WTC11 (cell line): ENCODE results near the gene IL36B. TPM values are rescaled to one million over a fixed set of nuclear protein-coding genes. Genes with fewer than 3 reads are reported as not detected.

Source experiments
- ATAC-seq: fragments of 200-7000 bp; cut with Tn5 transposase; 2 replicates; pipeline ENCODE4 v1.10.0; 2021; ENCODE audit warnings: mild to moderate bottlenecking, moderate library complexity
- CTCF ChIA-PET: fragments of 300-600 bp; sonication (Branson Sonifier 250); formaldehyde crosslinking; loops from one replicate; lab custom pipeline; 2021; ENCODE audit warnings: antibody characterized with exemption; lab: Charles Lee
- POLR2A ChIA-PET: fragments of 350-600 bp; sonication (Branson Sonifier 250); formaldehyde crosslinking; loops from one replicate; lab custom pipeline; 2021; ENCODE audit warnings: antibody characterized with exemption; lab: Charles Lee
- DNase-seq: peaks from one replicate; pipeline ENCODE4 v3.0.0; 2021; ENCODE audit warnings: low spot score
- H3K27ac Mint-ChIP-seq: 2 replicates; pipeline ENCODE4 v1.8.0; 2021; ENCODE audit warnings: mixed read lengths
- H3K27me3 Mint-ChIP-seq: 2 replicates; pipeline ENCODE4 v1.8.0; 2021; ENCODE audit warnings: low read depth, mild to moderate bottlenecking, moderate library complexity, mixed read lengths
- H3K36me3 Mint-ChIP-seq: 2 replicates; pipeline ENCODE4 v1.8.0; 2021; ENCODE audit warnings: mixed read lengths
- H3K4me1 Mint-ChIP-seq: 2 replicates; pipeline ENCODE4 v1.8.0; 2022; ENCODE audit warnings: mixed read lengths
- H3K4me3 Mint-ChIP-seq: 2 replicates; pipeline ENCODE4 v1.8.0; 2021; ENCODE audit warnings: mild to moderate bottlenecking, moderate library complexity, mixed read lengths
- H3K9me3 Mint-ChIP-seq: 2 replicates; pipeline ENCODE4 v1.8.0; 2021; ENCODE audit warnings: mixed read lengths
- ATF1 ChIP-seq: sonication (generic); formaldehyde crosslinking; IDR thresholded peaks from 2 replicates; pipeline ENCODE4 v1.8.1; 2023; ENCODE audit warnings: mild to moderate bottlenecking, moderate library complexity, missing genetic modification reagents
- ELF4 ChIP-seq: sonication (generic); formaldehyde crosslinking; IDR thresholded peaks from 2 replicates; pipeline ENCODE4 v1.8.1; 2022; ENCODE audit warnings: low read depth, mild to moderate bottlenecking, moderate library complexity, missing genetic modification reagents
- ESRRA ChIP-seq: sonication (generic); formaldehyde crosslinking; IDR thresholded peaks from 2 replicates; pipeline ENCODE4 v1.8.1; 2022; ENCODE audit warnings: mild to moderate bottlenecking, missing genetic modification reagents, borderline replicate concordance
- GRHL2 ChIP-seq: fragments of 250-450 bp; sonication (Bioruptor Pico); IDR thresholded peaks from 2 replicates; pipeline ENCODE4 v1.8.0; 2022; ENCODE audit warnings: mild to moderate bottlenecking, moderate library complexity; ENCODE audit not compliant: insufficient replicate concordance, severe bottlenecking
- MYBL2 ChIP-seq: sonication (generic); formaldehyde crosslinking; IDR thresholded peaks from 2 replicates; pipeline ENCODE4 v1.8.1; 2023; ENCODE audit warnings: mild to moderate bottlenecking, moderate library complexity, missing genetic modification reagents
- PRRX2 ChIP-seq: fragments of 250-450 bp; sonication (Bioruptor Pico); IDR thresholded peaks from 2 replicates; pipeline ENCODE4 v1.8.0; 2021; ENCODE audit warnings: mild to moderate bottlenecking
- TEAD4 ChIP-seq: sonication (generic); formaldehyde crosslinking; IDR thresholded peaks from 2 replicates; pipeline ENCODE4 v1.8.0; 2022; ENCODE audit warnings: mild to moderate bottlenecking, missing genetic modification reagents
- ZBTB21 ChIP-seq: sonication (generic); formaldehyde crosslinking; IDR thresholded peaks from 2 replicates; pipeline ENCODE4 v1.8.1; 2023; ENCODE audit warnings: mild to moderate bottlenecking, missing genetic modification reagents, borderline replicate concordance
- ZNF138 ChIP-seq: sonication (generic); formaldehyde crosslinking; conservative IDR thresholded peaks from 2 replicates; pipeline ENCODE4 v1.8.1; 2022; ENCODE audit warnings: mild to moderate bottlenecking, moderate library complexity, missing genetic modification reagents
- ZNF263 ChIP-seq: sonication (generic); formaldehyde crosslinking; IDR thresholded peaks from 2 replicates; pipeline ENCODE4 v1.8.1; 2022; ENCODE audit warnings: low read depth, mild to moderate bottlenecking, moderate library complexity, missing genetic modification reagents
- ZNF396 ChIP-seq: fragments of 250-450 bp; sonication (Bioruptor Pico); IDR thresholded peaks from 2 replicates; pipeline ENCODE4 v1.8.0; 2021; ENCODE audit warnings: mild to moderate bottlenecking, moderate library complexity, borderline replicate concordance
- ZNF423 ChIP-seq: fragments of 250-450 bp; sonication (Bioruptor Pico); IDR thresholded peaks from 2 replicates; pipeline ENCODE4 v2.1.2; 2022; ENCODE audit warnings: mild to moderate bottlenecking, moderate library complexity
- total RNA-seq: library from RNA; stranded (reverse); gene quantifications from 3 replicates; pipeline ENCODE4 v1.2.3, GENCODE V29; 2021
- TF ChIP-seq, protein P1 (sequence below): sonication (generic); formaldehyde crosslinking; IDR thresholded peaks from 2 replicates; pipeline ENCODE4 v1.8.1; 2022; ENCODE audit warnings: mild to moderate bottlenecking, missing genetic modification reagents, moderate library complexity, borderline replicate concordance
- TF ChIP-seq, protein P2 (sequence below): sonication (generic); formaldehyde crosslinking; IDR thresholded peaks from 2 replicates; pipeline ENCODE4 v1.8.0; 2022; ENCODE audit warnings: missing genetic modification reagents
- TF ChIP-seq, protein P3 (sequence below): sonication (generic); formaldehyde crosslinking; IDR thresholded peaks from 2 replicates; pipeline ENCODE4 v1.8.0; 2022; ENCODE audit warnings: mild to moderate bottlenecking, missing genetic modification reagents
- TF ChIP-seq, protein P4 (sequence below): sonication (generic); formaldehyde crosslinking; IDR thresholded peaks from 2 replicates; pipeline ENCODE4 v1.8.0; 2022; ENCODE audit warnings: mild to moderate bottlenecking, missing genetic modification reagents
- TF ChIP-seq, protein P5 (sequence below): sonication (generic); formaldehyde crosslinking; IDR thresholded peaks from 2 replicates; pipeline ENCODE4 v1.8.1; 2023; ENCODE audit warnings: mild to moderate bottlenecking, missing genetic modification reagents
- TF ChIP-seq, protein P6 (sequence below): sonication (generic); formaldehyde crosslinking; IDR thresholded peaks from 2 replicates; pipeline ENCODE4 v1.8.1; 2023; ENCODE audit warnings: mild to moderate bottlenecking, missing genetic modification reagents
- TF ChIP-seq, protein P7 (sequence below): fragments of 250-450 bp; sonication (Bioruptor Pico); IDR thresholded peaks from 2 replicates; pipeline ENCODE4 v1.9.0; 2021; ENCODE audit warnings: moderate library complexity, mild to moderate bottlenecking, inconsistent platforms, borderline replicate concordance
- TF ChIP-seq, protein P8 (sequence below): sonication (generic); formaldehyde crosslinking; IDR thresholded peaks from 2 replicates; pipeline ENCODE4 v1.8.1; 2023; ENCODE audit warnings: mild to moderate bottlenecking, missing genetic modification reagents, moderate library complexity
- TF ChIP-seq, protein P9 (sequence below): sonication (generic); formaldehyde crosslinking; IDR thresholded peaks from 2 replicates; pipeline ENCODE4 v1.8.1; 2022; ENCODE audit warnings: mild to moderate bottlenecking, moderate library complexity, missing genetic modification reagents

Gene IL36B
- total RNA-seq, 1 experiment from 2014 or later = not detected

DNA sequence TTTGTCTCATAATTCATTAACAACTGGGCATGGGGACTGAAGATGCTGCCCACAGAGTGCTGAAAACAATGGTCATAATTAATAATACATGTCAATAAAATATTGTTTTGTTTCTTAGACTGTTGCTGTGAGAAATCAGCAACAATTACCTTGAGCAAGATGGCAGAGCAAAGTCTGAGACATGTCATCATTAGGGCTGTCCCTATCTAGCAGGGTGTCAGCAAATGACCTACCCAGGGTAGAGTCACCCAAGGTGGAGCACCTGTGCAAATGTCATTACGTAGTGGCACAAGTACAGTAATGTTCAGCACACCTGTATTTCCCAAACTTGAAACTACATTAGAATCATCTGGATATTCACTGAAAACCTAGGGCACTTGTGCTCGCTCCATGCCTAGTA is 58.0 kb downstream of the IL36B start (continued):
- TF ChIP-seq, protein P1, sequence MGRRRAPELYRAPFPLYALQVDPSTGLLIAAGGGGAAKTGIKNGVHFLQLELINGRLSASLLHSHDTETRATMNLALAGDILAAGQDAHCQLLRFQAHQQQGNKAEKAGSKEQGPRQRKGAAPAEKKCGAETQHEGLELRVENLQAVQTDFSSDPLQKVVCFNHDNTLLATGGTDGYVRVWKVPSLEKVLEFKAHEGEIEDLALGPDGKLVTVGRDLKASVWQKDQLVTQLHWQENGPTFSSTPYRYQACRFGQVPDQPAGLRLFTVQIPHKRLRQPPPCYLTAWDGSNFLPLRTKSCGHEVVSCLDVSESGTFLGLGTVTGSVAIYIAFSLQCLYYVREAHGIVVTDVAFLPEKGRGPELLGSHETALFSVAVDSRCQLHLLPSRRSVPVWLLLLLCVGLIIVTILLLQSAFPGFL = no peak
- TF ChIP-seq ATF1 (CRISPR knock-in tag) (no peak), ZBTB21 (CRISPR knock-in tag) (no peak), PRRX2 (CRISPR knock-in tag) (no peak), ZNF396 (CRISPR knock-in tag) (no peak), GRHL2 (no peak), TEAD4 (CRISPR knock-in tag) (no peak), MYBL2 (CRISPR knock-in tag) (no peak)
- TF ChIP-seq, protein P2, sequence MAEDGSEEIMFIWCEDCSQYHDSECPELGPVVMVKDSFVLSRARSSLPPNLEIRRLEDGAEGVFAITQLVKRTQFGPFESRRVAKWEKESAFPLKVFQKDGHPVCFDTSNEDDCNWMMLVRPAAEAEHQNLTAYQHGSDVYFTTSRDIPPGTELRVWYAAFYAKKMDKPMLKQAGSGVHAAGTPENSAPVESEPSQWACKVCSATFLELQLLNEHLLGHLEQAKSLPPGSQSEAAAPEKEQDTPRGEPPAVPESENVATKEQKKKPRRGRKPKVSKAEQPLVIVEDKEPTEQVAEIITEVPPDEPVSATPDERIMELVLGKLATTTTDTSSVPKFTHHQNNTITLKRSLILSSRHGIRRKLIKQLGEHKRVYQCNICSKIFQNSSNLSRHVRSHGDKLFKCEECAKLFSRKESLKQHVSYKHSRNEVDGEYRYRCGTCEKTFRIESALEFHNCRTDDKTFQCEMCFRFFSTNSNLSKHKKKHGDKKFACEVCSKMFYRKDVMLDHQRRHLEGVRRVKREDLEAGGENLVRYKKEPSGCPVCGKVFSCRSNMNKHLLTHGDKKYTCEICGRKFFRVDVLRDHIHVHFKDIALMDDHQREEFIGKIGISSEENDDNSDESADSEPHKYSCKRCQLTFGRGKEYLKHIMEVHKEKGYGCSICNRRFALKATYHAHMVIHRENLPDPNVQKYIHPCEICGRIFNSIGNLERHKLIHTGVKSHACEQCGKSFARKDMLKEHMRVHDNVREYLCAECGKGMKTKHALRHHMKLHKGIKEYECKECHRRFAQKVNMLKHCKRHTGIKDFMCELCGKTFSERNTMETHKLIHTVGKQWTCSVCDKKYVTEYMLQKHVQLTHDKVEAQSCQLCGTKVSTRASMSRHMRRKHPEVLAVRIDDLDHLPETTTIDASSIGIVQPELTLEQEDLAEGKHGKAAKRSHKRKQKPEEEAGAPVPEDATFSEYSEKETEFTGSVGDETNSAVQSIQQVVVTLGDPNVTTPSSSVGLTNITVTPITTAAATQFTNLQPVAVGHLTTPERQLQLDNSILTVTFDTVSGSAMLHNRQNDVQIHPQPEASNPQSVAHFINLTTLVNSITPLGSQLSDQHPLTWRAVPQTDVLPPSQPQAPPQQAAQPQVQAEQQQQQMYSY (CRISPR knock-in tag) = no peak
- TF ChIP-seq, protein P3, sequence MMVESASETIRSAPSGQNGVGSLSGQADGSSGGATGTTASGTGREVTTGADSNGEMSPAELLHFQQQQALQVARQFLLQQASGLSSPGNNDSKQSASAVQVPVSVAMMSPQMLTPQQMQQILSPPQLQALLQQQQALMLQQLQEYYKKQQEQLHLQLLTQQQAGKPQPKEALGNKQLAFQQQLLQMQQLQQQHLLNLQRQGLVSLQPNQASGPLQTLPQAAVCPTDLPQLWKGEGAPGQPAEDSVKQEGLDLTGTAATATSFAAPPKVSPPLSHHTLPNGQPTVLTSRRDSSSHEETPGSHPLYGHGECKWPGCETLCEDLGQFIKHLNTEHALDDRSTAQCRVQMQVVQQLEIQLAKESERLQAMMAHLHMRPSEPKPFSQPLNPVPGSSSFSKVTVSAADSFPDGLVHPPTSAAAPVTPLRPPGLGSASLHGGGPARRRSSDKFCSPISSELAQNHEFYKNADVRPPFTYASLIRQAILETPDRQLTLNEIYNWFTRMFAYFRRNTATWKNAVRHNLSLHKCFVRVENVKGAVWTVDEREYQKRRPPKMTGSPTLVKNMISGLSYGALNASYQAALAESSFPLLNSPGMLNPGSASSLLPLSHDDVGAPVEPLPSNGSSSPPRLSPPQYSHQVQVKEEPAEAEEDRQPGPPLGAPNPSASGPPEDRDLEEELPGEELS (CRISPR knock-in tag) = no peak
- TF ChIP-seq, protein P4, sequence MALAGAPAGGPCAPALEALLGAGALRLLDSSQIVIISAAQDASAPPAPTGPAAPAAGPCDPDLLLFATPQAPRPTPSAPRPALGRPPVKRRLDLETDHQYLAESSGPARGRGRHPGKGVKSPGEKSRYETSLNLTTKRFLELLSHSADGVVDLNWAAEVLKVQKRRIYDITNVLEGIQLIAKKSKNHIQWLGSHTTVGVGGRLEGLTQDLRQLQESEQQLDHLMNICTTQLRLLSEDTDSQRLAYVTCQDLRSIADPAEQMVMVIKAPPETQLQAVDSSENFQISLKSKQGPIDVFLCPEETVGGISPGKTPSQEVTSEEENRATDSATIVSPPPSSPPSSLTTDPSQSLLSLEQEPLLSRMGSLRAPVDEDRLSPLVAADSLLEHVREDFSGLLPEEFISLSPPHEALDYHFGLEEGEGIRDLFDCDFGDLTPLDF (CRISPR knock-in tag) = no peak
- TF ChIP-seq, protein P5, sequence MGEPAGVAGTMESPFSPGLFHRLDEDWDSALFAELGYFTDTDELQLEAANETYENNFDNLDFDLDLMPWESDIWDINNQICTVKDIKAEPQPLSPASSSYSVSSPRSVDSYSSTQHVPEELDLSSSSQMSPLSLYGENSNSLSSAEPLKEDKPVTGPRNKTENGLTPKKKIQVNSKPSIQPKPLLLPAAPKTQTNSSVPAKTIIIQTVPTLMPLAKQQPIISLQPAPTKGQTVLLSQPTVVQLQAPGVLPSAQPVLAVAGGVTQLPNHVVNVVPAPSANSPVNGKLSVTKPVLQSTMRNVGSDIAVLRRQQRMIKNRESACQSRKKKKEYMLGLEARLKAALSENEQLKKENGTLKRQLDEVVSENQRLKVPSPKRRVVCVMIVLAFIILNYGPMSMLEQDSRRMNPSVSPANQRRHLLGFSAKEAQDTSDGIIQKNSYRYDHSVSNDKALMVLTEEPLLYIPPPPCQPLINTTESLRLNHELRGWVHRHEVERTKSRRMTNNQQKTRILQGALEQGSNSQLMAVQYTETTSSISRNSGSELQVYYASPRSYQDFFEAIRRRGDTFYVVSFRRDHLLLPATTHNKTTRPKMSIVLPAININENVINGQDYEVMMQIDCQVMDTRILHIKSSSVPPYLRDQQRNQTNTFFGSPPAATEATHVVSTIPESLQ = no peak

DNA sequence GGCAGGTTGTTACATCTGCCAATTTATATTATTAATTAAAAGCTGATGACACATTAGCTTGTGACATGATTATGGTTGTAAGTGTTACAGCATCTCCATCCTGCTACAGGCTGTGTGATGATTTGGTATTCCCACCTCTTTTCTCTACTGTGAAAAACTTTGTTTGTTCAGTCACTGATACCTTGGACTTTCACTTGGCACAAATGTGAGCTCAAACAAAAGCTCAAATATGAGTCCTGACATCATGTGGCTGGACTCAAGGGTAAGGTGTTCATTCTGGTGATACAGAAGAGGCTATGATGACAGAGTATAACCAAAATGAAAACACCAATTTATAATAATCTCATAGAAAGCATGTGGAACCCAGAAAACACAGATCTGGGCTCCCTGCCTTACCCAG is 58.8 kb downstream of the IL36B start:
- 0 out of 2 replicates have a peak, but pooled peaks cover 3% of the 10 kb centered on the region for H3K36me3 Mint-ChIP-seq
- H3K9me3 Mint-ChIP-seq = peaks cover 55% of the 10 kb centered on the region
- no peak overlapping the region for H3K27ac Mint-ChIP-seq
- ChIA-PET CTCF (no interaction called here), POLR2A (interaction anchor here (0.6 kb wide), 1 partner anchor 76 kb away, joined by 3 read pairs; no protein-coding TSS in a partner anchor)
- DNase-seq = no peak
- no peaks in the 10 kb centered on the region for H3K4me1 Mint-ChIP-seq
- no peak overlapping the region for H3K4me3 Mint-ChIP-seq
- peaks cover 33% of the 10 kb centered on the region for H3K27me3 Mint-ChIP-seq
- ATAC-seq = no peak
- TF ChIP-seq, protein P1 = no peak
- no peak for TF ChIP-seq ZNF138 (CRISPR knock-in tag)
- no peak for TF ChIP-seq ZNF423 (CRISPR knock-in tag)
- TF ChIP-seq, protein P6, sequence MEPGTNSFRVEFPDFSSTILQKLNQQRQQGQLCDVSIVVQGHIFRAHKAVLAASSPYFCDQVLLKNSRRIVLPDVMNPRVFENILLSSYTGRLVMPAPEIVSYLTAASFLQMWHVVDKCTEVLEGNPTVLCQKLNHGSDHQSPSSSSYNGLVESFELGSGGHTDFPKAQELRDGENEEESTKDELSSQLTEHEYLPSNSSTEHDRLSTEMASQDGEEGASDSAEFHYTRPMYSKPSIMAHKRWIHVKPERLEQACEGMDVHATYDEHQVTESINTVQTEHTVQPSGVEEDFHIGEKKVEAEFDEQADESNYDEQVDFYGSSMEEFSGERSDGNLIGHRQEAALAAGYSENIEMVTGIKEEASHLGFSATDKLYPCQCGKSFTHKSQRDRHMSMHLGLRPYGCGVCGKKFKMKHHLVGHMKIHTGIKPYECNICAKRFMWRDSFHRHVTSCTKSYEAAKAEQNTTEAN (CRISPR knock-in tag) = no peak
- TF ChIP-seq ESRRA = no peak
- TF ChIP-seq, protein P7, sequence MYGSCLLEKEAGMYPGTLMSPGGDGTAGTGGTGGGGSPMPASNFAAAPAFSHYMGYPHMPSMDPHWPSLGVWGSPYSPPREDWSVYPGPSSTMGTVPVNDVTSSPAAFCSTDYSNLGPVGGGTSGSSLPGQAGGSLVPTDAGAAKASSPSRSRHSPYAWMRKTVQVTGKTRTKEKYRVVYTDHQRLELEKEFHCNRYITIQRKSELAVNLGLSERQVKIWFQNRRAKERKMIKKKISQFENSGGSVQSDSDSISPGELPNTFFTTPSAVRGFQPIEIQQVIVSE (CRISPR knock-in tag) = no peak
- TF ChIP-seq, protein P8, sequence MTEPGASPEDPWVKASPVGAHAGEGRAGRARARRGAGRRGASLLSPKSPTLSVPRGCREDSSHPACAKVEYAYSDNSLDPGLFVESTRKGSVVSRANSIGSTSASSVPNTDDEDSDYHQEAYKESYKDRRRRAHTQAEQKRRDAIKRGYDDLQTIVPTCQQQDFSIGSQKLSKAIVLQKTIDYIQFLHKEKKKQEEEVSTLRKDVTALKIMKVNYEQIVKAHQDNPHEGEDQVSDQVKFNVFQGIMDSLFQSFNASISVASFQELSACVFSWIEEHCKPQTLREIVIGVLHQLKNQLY (CRISPR knock-in tag) = no peak
- TF ChIP-seq MYBL2 (CRISPR knock-in tag) = no peak
- TF ChIP-seq, protein P9, sequence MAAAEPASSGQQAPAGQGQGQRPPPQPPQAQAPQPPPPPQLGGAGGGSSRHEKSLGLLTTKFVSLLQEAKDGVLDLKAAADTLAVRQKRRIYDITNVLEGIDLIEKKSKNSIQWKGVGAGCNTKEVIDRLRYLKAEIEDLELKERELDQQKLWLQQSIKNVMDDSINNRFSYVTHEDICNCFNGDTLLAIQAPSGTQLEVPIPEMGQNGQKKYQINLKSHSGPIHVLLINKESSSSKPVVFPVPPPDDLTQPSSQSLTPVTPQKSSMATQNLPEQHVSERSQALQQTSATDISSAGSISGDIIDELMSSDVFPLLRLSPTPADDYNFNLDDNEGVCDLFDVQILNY = no peak
- no peak for TF ChIP-seq ELF4 (CRISPR knock-in tag)
- no peak for TF ChIP-seq ZNF263 (CRISPR knock-in tag)
